Measurements from ENCODE around the gene LRP1-AS.

Gene LRP1-AS

GRCh38 chr12:57157588-57158173, 10.3 kb upstream of the LRP1-AS start:
- Histone ChIP-seq H3K79me1 (ENCODE audit: low read length) (no peaks in the 10 kb centered on the region), H3K36me3 (ENCODE audit: control insufficient read depth, insufficient read depth, low read length) (peaks cover 34% of the 10 kb centered on the region), H2AK5ac (ENCODE audit: low read length) (no peak overlapping the region), H3K4me2 (ENCODE audit: low read length) (no peak overlapping the region), H2BK5ac (ENCODE audit: low read length) (no peak overlapping the region), H3K56ac (ENCODE audit: low read length) (no peak overlapping the region), H4K8ac (ENCODE audit: low read depth, low read length) (no peak overlapping the region), H3K27ac (ENCODE audit: low read depth, low read length) (no peak overlapping the region), H4K5ac (ENCODE audit: low read length) (no peak overlapping the region), H3K9ac (ENCODE audit: low read length) (no peak overlapping the region), H3K27me3 (ENCODE audit: insufficient read depth, low read length, poor library complexity) (no peaks in the 10 kb centered on the region), H3K79me2 (ENCODE audit: control insufficient read depth, insufficient read depth, low read length) (no peaks in the 10 kb centered on the region), H2BK15ac (replicated peaks; ENCODE audit: low read depth) (no peak overlapping the region), H2BK120ac (ENCODE audit: low read depth, low read length) (no peak overlapping the region), H3K18ac (ENCODE audit: low read length) (no peak overlapping the region), H3K23ac (ENCODE audit: low read length) (no peak overlapping the region), H3K4me1 (ENCODE audit: control insufficient read depth, low read depth, low read length) (no peaks in the 10 kb centered on the region), H3K4me3 (ENCODE audit: low read length) (no peak overlapping the region), H3K4ac (ENCODE audit: low read depth, low read length) (no peak overlapping the region)
- DNase-seq: no peak
- WGBS (ENCODE audit: extremely low coverage, insufficient coverage, low lambda C conversion rate): no CpG with 5 or more reads among the region's 5 CpGs

- H3K27me3 ChIP-seq (ENCODE audit: insufficient read depth, low read length, poor library complexity): no peaks in the 10 kb centered on the region
- H2BK120ac ChIP-seq (ENCODE audit: low read depth, low read length): no peak overlapping the region
- H2AK5ac ChIP-seq (ENCODE audit: low read length): no peak overlapping the region
- H3K9ac ChIP-seq (ENCODE audit: low read length): no peak overlapping the region
- no peak overlapping the region for H3K56ac ChIP-seq (ENCODE audit: low read length)
- no peak overlapping the region for H3K4me2 ChIP-seq (ENCODE audit: low read length)
- no peaks in the 10 kb centered on the region for H3K4me1 ChIP-seq (ENCODE audit: control insufficient read depth, low read depth, low read length)
- no peak overlapping the region for H4K8ac ChIP-seq (ENCODE audit: low read depth, low read length)
- WGBS (ENCODE audit: extremely low coverage, insufficient coverage, low lambda C conversion rate): no CpG with 5 or more reads among the region's 16 CpGs
- DNase-seq: no peak
- no peak overlapping the region for H3K23ac ChIP-seq (ENCODE audit: low read length)
- peaks cover 28% of the 10 kb centered on the region for H3K36me3 ChIP-seq (ENCODE audit: control insufficient read depth, insufficient read depth, low read length)
- no peak overlapping the region for H3K4me3 ChIP-seq (ENCODE audit: low read length)
- no peaks in the 10 kb centered on the region for H3K79me2 ChIP-seq (ENCODE audit: control insufficient read depth, insufficient read depth, low read length)
- no peak overlapping the region for H3K4ac ChIP-seq (ENCODE audit: low read depth, low read length)
- no peak overlapping the region for H3K18ac ChIP-seq (ENCODE audit: low read length)
- no peaks in the 10 kb centered on the region for H3K79me1 ChIP-seq (ENCODE audit: low read length)
- no peak overlapping the region for H2BK15ac ChIP-seq (replicated peaks; ENCODE audit: low read depth)
- H4K5ac ChIP-seq (ENCODE audit: low read length): no peak overlapping the region
- H3K27ac ChIP-seq (ENCODE audit: low read depth, low read length): no peak overlapping the region
- H2BK5ac ChIP-seq (ENCODE audit: low read length): no peak overlapping the region
Observed at GRCh38 chr12:57156701-57157403, 9.4 kb upstream of the LRP1-AS start.

GRCh38 chr12:57154804-57155434, 7.5 kb upstream of the LRP1-AS start:
- Histone ChIP-seq H3K4me3 (ENCODE audit: low read length) (no peak overlapping the region), H3K27ac (ENCODE audit: low read depth, low read length) (no peak overlapping the region), H3K4me1 (ENCODE audit: control insufficient read depth, low read depth, low read length) (no peaks in the 10 kb centered on the region), H2BK5ac (ENCODE audit: low read length) (no peak overlapping the region), H3K79me1 (ENCODE audit: low read length) (no peaks in the 10 kb centered on the region), H2AK5ac (ENCODE audit: low read length) (no peak overlapping the region), H3K4me2 (ENCODE audit: low read length) (no peak overlapping the region), H4K5ac (ENCODE audit: low read length) (no peak overlapping the region), H2BK15ac (replicated peaks; ENCODE audit: low read depth) (no peak overlapping the region), H4K8ac (ENCODE audit: low read depth, low read length) (no peak overlapping the region), H3K56ac (ENCODE audit: low read length) (no peak overlapping the region), H3K9ac (ENCODE audit: low read length) (no peak overlapping the region), H3K18ac (ENCODE audit: low read length) (no peak overlapping the region), H3K23ac (ENCODE audit: low read length) (no peak overlapping the region), H3K27me3 (ENCODE audit: insufficient read depth, low read length, poor library complexity) (no peaks in the 10 kb centered on the region), H3K36me3 (ENCODE audit: control insufficient read depth, insufficient read depth, low read length) (peaks cover 17% of the 10 kb centered on the region), H3K79me2 (ENCODE audit: control insufficient read depth, insufficient read depth, low read length) (no peaks in the 10 kb centered on the region), H3K4ac (ENCODE audit: low read depth, low read length) (no peak overlapping the region), H2BK120ac (ENCODE audit: low read depth, low read length) (no peak overlapping the region)
- DNase-seq: no peak
- no CpG with 5 or more reads among the region's 5 CpGs for WGBS (ENCODE audit: extremely low coverage, insufficient coverage, low lambda C conversion rate)

- H3K79me1 ChIP-seq (ENCODE audit: low read length): no peaks in the 10 kb centered on the region
- no peak overlapping the region for H3K23ac ChIP-seq (ENCODE audit: low read length)
- no peak overlapping the region for H4K5ac ChIP-seq (ENCODE audit: low read length)
- H3K56ac ChIP-seq (ENCODE audit: low read length): no peak overlapping the region
- H3K36me3 ChIP-seq (ENCODE audit: control insufficient read depth, insufficient read depth, low read length): peaks cover 17% of the 10 kb centered on the region
- H2AK5ac ChIP-seq (ENCODE audit: low read length): no peak overlapping the region
- no peak overlapping the region for H3K18ac ChIP-seq (ENCODE audit: low read length)
- H2BK120ac ChIP-seq (ENCODE audit: low read depth, low read length): no peak overlapping the region
- WGBS (ENCODE audit: extremely low coverage, insufficient coverage, low lambda C conversion rate): no CpG with 5 or more reads among the region's 6 CpGs
- H4K8ac ChIP-seq (ENCODE audit: low read depth, low read length): no peak overlapping the region
- H3K27me3 ChIP-seq (ENCODE audit: insufficient read depth, low read length, poor library complexity): no peaks in the 10 kb centered on the region
- no peak overlapping the region for H2BK5ac ChIP-seq (ENCODE audit: low read length)
- DNase-seq: no peak
- no peaks in the 10 kb centered on the region for H3K79me2 ChIP-seq (ENCODE audit: control insufficient read depth, insufficient read depth, low read length)
- H3K4ac ChIP-seq (ENCODE audit: low read depth, low read length): no peak overlapping the region
- no peak overlapping the region for H3K27ac ChIP-seq (ENCODE audit: low read depth, low read length)
- no peak overlapping the region for H3K4me2 ChIP-seq (ENCODE audit: low read length)
- no peak overlapping the region for H3K9ac ChIP-seq (ENCODE audit: low read length)
- no peak overlapping the region for H3K4me3 ChIP-seq (ENCODE audit: low read length)
- H3K4me1 ChIP-seq (ENCODE audit: control insufficient read depth, low read depth, low read length): no peaks in the 10 kb centered on the region
- H2BK15ac ChIP-seq (replicated peaks; ENCODE audit: low read depth): no peak overlapping the region
Observed at GRCh38 chr12:57154076-57154475, 6.7 kb upstream of the LRP1-AS start.

GRCh38 chr12:57153415-57153997, 6.1 kb upstream of the LRP1-AS start:
- H3K79me1 ChIP-seq (ENCODE audit: low read length): no peaks in the 10 kb centered on the region

More at GRCh38 chr12:57153415-57153997, 6.1 kb upstream of the LRP1-AS start:
- H4K5ac ChIP-seq (ENCODE audit: low read length): no peak overlapping the region
- H3K27me3 ChIP-seq (ENCODE audit: insufficient read depth, low read length, poor library complexity): no peaks in the 10 kb centered on the region
- no peak overlapping the region for H2AK5ac ChIP-seq (ENCODE audit: low read length)
- no peak overlapping the region for H3K4me3 ChIP-seq (ENCODE audit: low read length)
- H3K9ac ChIP-seq (ENCODE audit: low read length): no peak overlapping the region
- H3K18ac ChIP-seq (ENCODE audit: low read length): no peak overlapping the region
- H3K4me2 ChIP-seq (ENCODE audit: low read length): no peak overlapping the region
- no peak overlapping the region for H2BK120ac ChIP-seq (ENCODE audit: low read depth, low read length)
- no peaks in the 10 kb centered on the region for H3K4me1 ChIP-seq (ENCODE audit: control insufficient read depth, low read depth, low read length)
- no peak overlapping the region for H4K8ac ChIP-seq (ENCODE audit: low read depth, low read length)
- no peak for DNase-seq
- H3K4ac ChIP-seq (ENCODE audit: low read depth, low read length): no peak overlapping the region
- no peak overlapping the region for H3K56ac ChIP-seq (ENCODE audit: low read length)
- no peak overlapping the region for H3K27ac ChIP-seq (ENCODE audit: low read depth, low read length)
- H2BK15ac ChIP-seq (replicated peaks; ENCODE audit: low read depth): no peak overlapping the region
- no CpG with 5 or more reads among the region's 1 CpG for WGBS (ENCODE audit: extremely low coverage, insufficient coverage, low lambda C conversion rate)
- H2BK5ac ChIP-seq (ENCODE audit: low read length): no peak overlapping the region
- H3K79me2 ChIP-seq (ENCODE audit: control insufficient read depth, insufficient read depth, low read length): no peaks in the 10 kb centered on the region
- no peak overlapping the region for H3K23ac ChIP-seq (ENCODE audit: low read length)
- H3K36me3 ChIP-seq (ENCODE audit: control insufficient read depth, insufficient read depth, low read length): peaks cover 17% of the 10 kb centered on the region
